Measurements from ENCODE around the gene CNOT11. TPM values are rescaled to one million over a fixed set of nuclear protein-coding genes. Genes with fewer than 3 reads are reported as not detected.

Gene CNOT11
- total RNA-seq = 10 to 100 TPM; 41.7 to 49.8 (median 46.0) TPM
- 70.1 TPM for total RNA-seq (2013)

- H3K9me3 Mint-ChIP-seq = no peaks in the 10 kb centered on the region
- Histone ChIP-seq H3K4me1 (ENCODE audit: control insufficient read depth, insufficient read depth, low read length) (peaks cover 35% of the 10 kb centered on the region), H3K9me3 (ENCODE audit: control insufficient read depth, insufficient read depth, low read length) (no peaks in the 10 kb centered on the region), H3K36me3 (ENCODE audit: control insufficient read depth, insufficient read depth, low read length) (peaks cover 6% of the 10 kb centered on the region), H3K27ac (ENCODE audit: low read length) (peak within 1 kb of the TSS; percentile 96), H3K27me3 (ENCODE audit: control insufficient read depth, insufficient read depth, low read length) (no peaks in the 10 kb centered on the region), H3K4me3 (ENCODE audit: low read length) (peak within 1 kb of the TSS; percentile 84)
- intact Hi-C loops (cut with micrococcal nuclease) = loop anchor here (1.0 to 2.0 kb wide), 2 partner anchors 55 to 250 kb away; partner anchors contain the start of gene RPL31
- no peak for TF ChIP-seq CTCF (IDR thresholded peaks at IDR 0.05)
- DNase-seq (peak; percentile 96 to 100), ATAC-seq (peak; percentile 79 to 93 (median 85))
- H3K27me3 Mint-ChIP-seq (ENCODE audit: low read depth in 2 of 2) = no peaks in the 10 kb centered on the region
- peaks cover 41 to 44% of the 10 kb centered on the region in 2 donors for H3K4me1 Mint-ChIP-seq
- peak within 1 kb of the TSS; percentile 93 to 94 for H3K27ac Mint-ChIP-seq
- peak within 1 kb of the TSS; percentile 98 for H3K4me3 Mint-ChIP-seq
- under 1% methylated on average over 62 of the region's 63 CpGs for WGBS (ENCODE audit: insufficient coverage)
- no peaks in the 10 kb centered on the region for H3K36me3 Mint-ChIP-seq
These were observed at the start of gene CNOT11 for GRCh38 chr2:101252408-101253012. CNOT11 (plus strand) TSS chr2:101252886; CDS start chr2:101252965, 79 bp downstream.

GRCh38 chr2:101204400-101205115 lies 48.1 kb upstream of the CNOT11 start:
- Histone ChIP-seq H3K4me1 (ENCODE audit: control insufficient read depth, insufficient read depth, low read length) (peaks cover 5% of the 10 kb centered on the region), H3K36me3 (ENCODE audit: control insufficient read depth, insufficient read depth, low read length) (no peaks in the 10 kb centered on the region), H3K27me3 (ENCODE audit: control insufficient read depth, insufficient read depth, low read length) (no peaks in the 10 kb centered on the region), H3K4me3 (ENCODE audit: low read length) (no peak overlapping the region), H3K9me3 (ENCODE audit: control insufficient read depth, insufficient read depth, low read length) (no peaks in the 10 kb centered on the region), H3K27ac (ENCODE audit: low read length) (no peak overlapping the region)
- TF ChIP-seq CTCF (IDR thresholded peaks at IDR 0.05) = no peak
- DNase-seq (peak in 1 of 2 donors; percentile 15), ATAC-seq (no peak)
- Mint-ChIP-seq H3K27ac (peak overlapping the region in 1 of 2 donors; percentile 70), H3K4me3 (peak overlapping the region; percentile 45), H3K4me1 (peaks cover 0 to 7% of the 10 kb centered on the region in 2 donors), H3K9me3 (no peaks in the 10 kb centered on the region), H3K36me3 (no peaks in the 10 kb centered on the region), H3K27me3 (ENCODE audit: low read depth in 2 of 2) (no peaks in the 10 kb centered on the region)
- intact Hi-C loops (cut with micrococcal nuclease) = loop anchor here (1.0 kb wide), 1 partner anchor 191 kb away; no protein-coding TSS in a partner anchor
- 93% methylated on average over 4 of the region's 4 CpGs for WGBS (ENCODE audit: insufficient coverage)

GRCh38 chr2:101205521-101206479 lies 46.9 kb upstream of the CNOT11 start:
- peaks cover 0 to under 1% of the 10 kb centered on the region in 2 donors for H3K27me3 Mint-ChIP-seq (ENCODE audit: low read depth in 2 of 2)
- H3K27ac ChIP-seq (ENCODE audit: low read length) = no peak overlapping the region
- DNase-seq (peak in 1 of 2 donors; percentile 74), ATAC-seq (peak; percentile 63 to 83 (median 72))
- peaks cover 0 to 7% of the 10 kb centered on the region in 2 donors for H3K4me1 Mint-ChIP-seq
- peak overlapping the region; percentile 51 for H3K4me3 Mint-ChIP-seq
- TF ChIP-seq CTCF (IDR thresholded peaks at IDR 0.05) = no peak
- no peaks in the 10 kb centered on the region for H3K9me3 ChIP-seq (ENCODE audit: control insufficient read depth, insufficient read depth, low read length)
- peaks cover under 1% of the 10 kb centered on the region for H3K36me3 Mint-ChIP-seq
- intact Hi-C loops (cut with micrococcal nuclease) = loop anchor here (1.0 kb wide), 1 partner anchor 192 kb away; no protein-coding TSS in a partner anchor
- no peaks in the 10 kb centered on the region for H3K36me3 ChIP-seq (ENCODE audit: control insufficient read depth, insufficient read depth, low read length)
- H3K9me3 Mint-ChIP-seq = peaks cover 0 to 2% of the 10 kb centered on the region in 2 donors
- WGBS (ENCODE audit: insufficient coverage) = 61% methylated on average over 15 of the region's 15 CpGs
- no peak overlapping the region for H3K4me3 ChIP-seq (ENCODE audit: low read length)
- no peaks in the 10 kb centered on the region for H3K27me3 ChIP-seq (ENCODE audit: control insufficient read depth, insufficient read depth, low read length)
- H3K4me1 ChIP-seq (ENCODE audit: control insufficient read depth, insufficient read depth, low read length) = peaks cover 5% of the 10 kb centered on the region
- peak overlapping the region; percentile 23 to 70 for H3K27ac Mint-ChIP-seq
